OCI-LY1 (cell line): Measurements from ENCODE around the gene CLDN15.
"Not testable (repeated sequence)": the region's sequence is repeated elsewhere in the genome, so short reads cannot be mapped to it uniquely, and the experiment has no call there.

Experiments
- H2AFZ ChIP-seq: fragments of 200-600 bp; sonication (generic), shearing (Covaris generic); 2 replicates; pipeline ENCODE4 v1.6.0; 2014; ENCODE audit warnings: antibody characterized with exemption, mild to moderate bottlenecking, low read length
- H3F3A ChIP-seq: fragments of 200-600 bp; sonication (generic), shearing (Covaris generic); 2 replicates; pipeline ENCODE4 v1.6.0; 2014; ENCODE audit warnings: mild to moderate bottlenecking, antibody characterized with exemption, low read length, moderate library complexity; ENCODE audit not compliant: insufficient read depth
- H3K27ac ChIP-seq: fragments of 200-600 bp; sonication (generic); 2 replicates; pipeline ENCODE4 v1.5.1; 2014; ENCODE audit warnings: low read length, mixed run types, mild to moderate bottlenecking, low read depth; ENCODE audit not compliant: poor library complexity, severe bottlenecking
- H3K27me3 ChIP-seq: fragments of 200-600 bp; sonication (generic); 2 replicates; pipeline ENCODE4 v1.6.0; 2014; ENCODE audit warnings: antibody characterized with exemption, mild to moderate bottlenecking, low read length, moderate library complexity; ENCODE audit not compliant: insufficient read depth
- H3K36me3 ChIP-seq: fragments of 200-600 bp; sonication (generic); 2 replicates; pipeline ENCODE4 v1.6.1; 2014; ENCODE audit warnings: mild to moderate bottlenecking, antibody characterized with exemption, low read length, moderate library complexity, mixed read lengths; ENCODE audit not compliant: insufficient read depth
- H3K4me1 ChIP-seq: fragments of 200-600 bp; sonication (generic); 2 replicates; pipeline ENCODE4 v1.5.1; 2014; ENCODE audit warnings: mild to moderate bottlenecking, low read length, moderate library complexity; ENCODE audit not compliant: insufficient read depth, severe bottlenecking
- H3K4me2 ChIP-seq: fragments of 200-600 bp; sonication (generic), shearing (Covaris generic); 2 replicates; pipeline ENCODE4 v1.6.1; 2014; ENCODE audit warnings: low read length
- H3K4me3 ChIP-seq: fragments of 200-600 bp; sonication (generic); 2 replicates; pipeline ENCODE4 v1.5.1; 2014; ENCODE audit warnings: low read length, low read depth, mild to moderate bottlenecking, mixed read lengths; ENCODE audit not compliant: poor library complexity, severe bottlenecking
- H3K79me2 ChIP-seq: fragments of 200-600 bp; shearing (Covaris generic); 2 replicates; pipeline ENCODE4 v1.6.1; 2016; ENCODE audit warnings: mixed run types, low read length, mixed read lengths; ENCODE audit not compliant: insufficient read depth
- H3K9ac ChIP-seq: fragments of 200-600 bp; sonication (generic), shearing (Covaris generic); 2 replicates; pipeline ENCODE4 v1.6.1; 2014; ENCODE audit warnings: mild to moderate bottlenecking, low read length, mixed read lengths
- H3K9me2 ChIP-seq: fragments of 200-600 bp; sonication (generic), shearing (Covaris generic); 2 replicates; pipeline ENCODE4 v1.6.1; 2014; ENCODE audit warnings: low read depth, mild to moderate bottlenecking, low read length, mixed read lengths
- H3K9me3 ChIP-seq: fragments of 200-600 bp; shearing (Covaris generic); 2 replicates; pipeline ENCODE4 v1.6.1; 2014; ENCODE audit warnings: low read length, mixed read lengths
- H4K20me1 ChIP-seq: fragments of 200-600 bp; sonication (generic), shearing (Covaris generic); 2 replicates; pipeline ENCODE4 v1.6.0; 2016; ENCODE audit warnings: mild to moderate bottlenecking, low read length; ENCODE audit not compliant: insufficient read depth
- EZH2 ChIP-seq: fragments of 200-600 bp; sonication (generic), shearing (Covaris generic); IDR thresholded peaks from 2 replicates; pipeline ENCODE4 v1.8.0; 2017; ENCODE audit warnings: borderline replicate concordance, mixed run types, mild to moderate bottlenecking, antibody characterized with exemption, low read length, moderate library complexity, mixed read lengths
- TF ChIP-seq, protein P1 (sequence below): fragments of 200-600 bp; sonication (generic), shearing (Covaris generic); IDR thresholded peaks from 2 replicates; pipeline ENCODE4 v1.5.1; 2017; ENCODE audit warnings: mild to moderate bottlenecking, antibody characterized with exemption, low read length, moderate library complexity, mixed read lengths

Gene CLDN15

DNA sequence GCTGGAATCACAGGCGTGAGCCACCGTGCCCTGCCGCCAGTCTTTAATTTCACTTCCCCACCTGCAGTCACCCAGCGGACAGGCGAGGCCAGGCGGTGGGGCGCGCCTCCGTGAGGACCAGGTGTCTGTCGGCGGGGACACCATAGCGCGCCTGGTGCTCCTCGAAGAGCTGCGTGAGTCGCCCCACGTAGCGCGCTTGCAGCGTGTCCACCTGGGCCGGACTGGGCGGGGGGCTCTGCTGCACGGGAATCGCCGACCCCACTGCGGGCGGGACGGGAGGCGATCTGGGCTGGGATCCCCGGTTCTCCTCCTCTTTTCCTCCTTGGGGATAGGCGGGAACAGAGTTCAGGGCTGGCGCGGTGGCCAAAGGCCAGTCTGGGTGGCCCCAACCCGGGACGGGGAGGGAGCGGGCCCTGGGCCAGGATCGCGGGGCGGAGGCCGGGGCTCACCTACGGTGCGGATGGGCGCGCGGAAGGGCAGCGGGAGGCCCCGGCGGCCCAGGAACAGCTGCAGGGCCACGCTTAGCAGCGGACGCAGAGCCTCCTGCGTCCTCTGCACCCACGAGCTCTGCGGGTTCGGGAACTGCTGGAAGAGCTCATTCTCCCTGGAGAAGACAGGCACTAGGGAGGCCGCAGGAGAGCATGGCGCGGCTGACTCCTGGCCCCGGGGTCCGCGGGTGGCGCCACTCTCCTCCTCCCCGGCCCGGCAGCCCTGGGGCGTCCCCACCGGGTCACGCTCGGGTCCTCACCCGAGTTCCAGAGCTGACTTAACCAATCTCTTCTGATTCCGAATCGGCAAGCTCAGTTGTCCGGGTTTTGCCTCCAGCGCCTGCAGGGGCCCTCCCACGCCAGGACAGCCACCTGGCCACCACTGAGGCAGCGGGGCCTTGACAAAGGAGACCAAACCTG lies 35.7 kb downstream of the CLDN15 start:
- peaks cover 10% of the 10 kb centered on the region for H3K4me1 ChIP-seq
- H3K9me2 ChIP-seq: no peaks in the 10 kb centered on the region
- H3K4me3 ChIP-seq: no peak overlapping the region
- no peaks in the 10 kb centered on the region for H4K20me1 ChIP-seq
- H3K79me2 ChIP-seq: no peaks in the 10 kb centered on the region
- H3K27me3 ChIP-seq: no peaks in the 10 kb centered on the region; the same call in 1 of the 2 replicates
- no peaks in the 10 kb centered on the region for H3K36me3 ChIP-seq
- no peaks in the 10 kb centered on the region for H3K9me3 ChIP-seq
- H3K9ac ChIP-seq: no peak overlapping the region
- H3K4me2 ChIP-seq: no peak overlapping the region
- H2AFZ ChIP-seq: no peak overlapping the region
- no peaks in the 10 kb centered on the region for H3F3A ChIP-seq
- no peak for TF ChIP-seq EZH2
- TF ChIP-seq, protein P1, sequence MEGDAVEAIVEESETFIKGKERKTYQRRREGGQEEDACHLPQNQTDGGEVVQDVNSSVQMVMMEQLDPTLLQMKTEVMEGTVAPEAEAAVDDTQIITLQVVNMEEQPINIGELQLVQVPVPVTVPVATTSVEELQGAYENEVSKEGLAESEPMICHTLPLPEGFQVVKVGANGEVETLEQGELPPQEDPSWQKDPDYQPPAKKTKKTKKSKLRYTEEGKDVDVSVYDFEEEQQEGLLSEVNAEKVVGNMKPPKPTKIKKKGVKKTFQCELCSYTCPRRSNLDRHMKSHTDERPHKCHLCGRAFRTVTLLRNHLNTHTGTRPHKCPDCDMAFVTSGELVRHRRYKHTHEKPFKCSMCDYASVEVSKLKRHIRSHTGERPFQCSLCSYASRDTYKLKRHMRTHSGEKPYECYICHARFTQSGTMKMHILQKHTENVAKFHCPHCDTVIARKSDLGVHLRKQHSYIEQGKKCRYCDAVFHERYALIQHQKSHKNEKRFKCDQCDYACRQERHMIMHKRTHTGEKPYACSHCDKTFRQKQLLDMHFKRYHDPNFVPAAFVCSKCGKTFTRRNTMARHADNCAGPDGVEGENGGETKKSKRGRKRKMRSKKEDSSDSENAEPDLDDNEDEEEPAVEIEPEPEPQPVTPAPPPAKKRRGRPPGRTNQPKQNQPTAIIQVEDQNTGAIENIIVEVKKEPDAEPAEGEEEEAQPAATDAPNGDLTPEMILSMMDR: no peak
- no peak overlapping the region for H3K27ac ChIP-seq

DNA sequence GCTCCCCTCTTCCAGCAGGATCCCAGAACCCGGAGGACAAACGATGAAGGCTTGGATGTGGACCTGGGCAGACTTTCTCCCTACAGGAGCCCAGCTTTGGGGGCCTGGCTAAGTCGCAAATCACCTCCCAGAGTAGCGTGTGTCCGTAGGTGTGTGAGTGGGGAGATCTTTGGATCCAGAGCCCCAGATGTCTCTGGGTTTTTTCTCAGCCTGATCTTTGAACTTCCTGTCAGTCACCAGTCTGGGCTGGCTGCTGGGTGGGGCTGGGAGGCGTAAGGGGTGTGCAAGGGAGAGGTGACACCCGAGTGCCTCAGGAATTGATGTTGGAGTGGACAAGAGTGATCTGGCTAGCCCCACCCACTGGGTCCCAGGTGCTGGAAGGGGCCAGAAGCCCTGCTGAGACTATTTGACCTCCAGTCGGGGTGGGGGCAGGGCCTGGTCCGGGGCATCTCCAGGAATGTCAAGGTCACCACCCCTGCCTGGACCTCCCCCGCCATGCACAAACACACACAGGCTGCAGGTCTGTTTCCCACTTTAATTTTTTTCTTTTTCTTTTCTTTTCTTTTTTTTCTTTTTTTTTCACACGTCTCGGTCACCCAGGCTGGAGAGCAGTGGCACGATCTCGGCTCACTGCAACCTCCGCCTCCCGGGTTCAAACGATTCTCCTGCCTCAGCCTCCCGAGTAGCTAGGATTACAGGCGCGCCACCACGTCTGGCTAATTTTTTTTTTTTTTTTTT lies 36.6 kb downstream of the CLDN15 start, which contains the start of gene MOGAT3:
MOGAT3 (minus strand) TSS at position 175 of the 738 bp plus-strand sequence. CDS start 182 bp downstream, outside the sequence.
- no peaks in the 10 kb centered on the region for H3K79me2 ChIP-seq
- peaks cover 10% of the 10 kb centered on the region for H3K4me1 ChIP-seq
- no peaks in the 10 kb centered on the region for H3K9me3 ChIP-seq
- H3K9ac ChIP-seq: no peak within 1 kb of the TSS
- no peak for TF ChIP-seq EZH2
- TF ChIP-seq, protein P1: no peak
- no peaks in the 10 kb centered on the region for H3K9me2 ChIP-seq
- no peaks in the 10 kb centered on the region for H4K20me1 ChIP-seq
- H3K4me3 ChIP-seq: no peak within 1 kb of the TSS
- H3K27me3 ChIP-seq: no peaks in the 10 kb centered on the region; the same call in 1 of the 2 replicates
- H3K36me3 ChIP-seq: no peaks in the 10 kb centered on the region
- no peak within 1 kb of the TSS for H2AFZ ChIP-seq
- no peaks in the 10 kb centered on the region for H3F3A ChIP-seq
- no peak within 1 kb of the TSS for H3K4me2 ChIP-seq
- H3K27ac ChIP-seq: no peak within 1 kb of the TSS

- H3K4me3 ChIP-seq: no peak overlapping the region
- peaks cover 10% of the 10 kb centered on the region for H3K4me1 ChIP-seq
- no peak for TF ChIP-seq EZH2
- TF ChIP-seq, protein P1: no peak
- no peaks in the 10 kb centered on the region for H3K27me3 ChIP-seq
- H4K20me1 ChIP-seq: no peaks in the 10 kb centered on the region
- H3K36me3 ChIP-seq: no peaks in the 10 kb centered on the region
- no peak overlapping the region for H3K27ac ChIP-seq
- no peaks in the 10 kb centered on the region for H3K9me3 ChIP-seq
- H3K79me2 ChIP-seq: no peaks in the 10 kb centered on the region
- H3K9me2 ChIP-seq: no peaks in the 10 kb centered on the region
- H2AFZ ChIP-seq: no peak overlapping the region
- no peaks in the 10 kb centered on the region for H3F3A ChIP-seq
- no peak overlapping the region for H3K9ac ChIP-seq
- H3K4me2 ChIP-seq: no peak overlapping the region
Measured at GRCh38 chr7:101200504-101200861, 37.1 kb downstream of the CLDN15 start.

DNA sequence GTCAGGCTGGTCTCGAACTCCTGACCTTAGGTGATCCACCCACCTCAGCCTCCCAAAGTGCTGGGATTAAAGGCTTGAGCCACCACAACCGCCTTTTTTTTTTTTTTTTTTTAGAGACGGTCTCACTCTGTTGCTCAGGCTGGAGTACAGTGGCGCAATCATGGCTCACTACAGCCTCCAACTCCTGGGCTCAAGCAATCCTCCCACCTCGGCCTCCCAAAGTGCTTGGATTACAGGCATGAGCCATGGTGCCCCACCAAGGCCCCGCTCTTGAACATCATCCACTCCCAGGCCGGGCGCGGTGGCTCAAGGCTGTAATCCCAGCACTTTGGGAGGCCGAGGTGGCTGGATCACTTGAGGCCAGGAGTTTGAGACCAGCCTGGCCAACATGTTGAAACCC lies 38.1 kb downstream of the CLDN15 start:
- not testable (repeated sequence) for H3K9me2 ChIP-seq, H3K4me2 ChIP-seq, H3F3A ChIP-seq, H3K9ac ChIP-seq, H3K9me3 ChIP-seq, H3K4me3 ChIP-seq, H3K79me2 ChIP-seq, H4K20me1 ChIP-seq, H3K27me3 ChIP-seq, H2AFZ ChIP-seq, H3K36me3 ChIP-seq, H3K27ac ChIP-seq
- peaks cover 10% of the 10 kb centered on the region for H3K4me1 ChIP-seq
